ENCODE results near the gene MATCAP1. TPM values are rescaled to one million over a fixed set of nuclear protein-coding genes. Genes with fewer than 3 reads are reported as not detected.

MATCAP1 gene
- total RNA-seq, 2 donors from 2014 or later, result 13.7 to 28.4 TPM

DNA sequence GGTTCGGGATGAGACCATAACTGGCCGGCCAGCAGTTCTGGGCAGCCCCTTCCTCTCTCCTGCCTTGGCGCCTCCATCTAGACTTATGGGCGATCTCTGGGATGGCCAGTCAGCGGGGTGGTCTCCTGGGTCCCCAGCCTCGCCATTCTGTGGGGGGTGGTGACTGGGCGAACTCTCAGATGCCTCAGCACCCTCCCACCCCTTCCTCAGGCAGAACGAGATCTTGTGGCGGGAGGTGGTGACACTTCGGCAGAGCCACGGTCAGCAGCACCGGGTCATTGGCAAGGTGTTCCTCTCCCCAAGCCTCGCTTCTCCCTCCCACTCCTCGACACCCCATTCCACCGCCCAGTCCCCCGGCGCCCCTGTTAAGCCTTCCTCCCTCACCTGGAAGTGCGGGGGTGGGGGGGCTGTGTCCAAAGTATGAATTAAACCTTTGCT lies 17.6 kb downstream of the MATCAP1 start:
- no peak for ATAC-seq (ENCODE audit: insufficient number of reproducible peaks, low FRiP score, low read depth)
- Histone ChIP-seq H3K4me1 (ENCODE audit: control insufficient read depth in 1 of 2, low read depth in 2 of 2) (peaks cover 38 to 66% of the 10 kb centered on the region in 2 donors), H3K4me3 (no peak overlapping the region)

DNA sequence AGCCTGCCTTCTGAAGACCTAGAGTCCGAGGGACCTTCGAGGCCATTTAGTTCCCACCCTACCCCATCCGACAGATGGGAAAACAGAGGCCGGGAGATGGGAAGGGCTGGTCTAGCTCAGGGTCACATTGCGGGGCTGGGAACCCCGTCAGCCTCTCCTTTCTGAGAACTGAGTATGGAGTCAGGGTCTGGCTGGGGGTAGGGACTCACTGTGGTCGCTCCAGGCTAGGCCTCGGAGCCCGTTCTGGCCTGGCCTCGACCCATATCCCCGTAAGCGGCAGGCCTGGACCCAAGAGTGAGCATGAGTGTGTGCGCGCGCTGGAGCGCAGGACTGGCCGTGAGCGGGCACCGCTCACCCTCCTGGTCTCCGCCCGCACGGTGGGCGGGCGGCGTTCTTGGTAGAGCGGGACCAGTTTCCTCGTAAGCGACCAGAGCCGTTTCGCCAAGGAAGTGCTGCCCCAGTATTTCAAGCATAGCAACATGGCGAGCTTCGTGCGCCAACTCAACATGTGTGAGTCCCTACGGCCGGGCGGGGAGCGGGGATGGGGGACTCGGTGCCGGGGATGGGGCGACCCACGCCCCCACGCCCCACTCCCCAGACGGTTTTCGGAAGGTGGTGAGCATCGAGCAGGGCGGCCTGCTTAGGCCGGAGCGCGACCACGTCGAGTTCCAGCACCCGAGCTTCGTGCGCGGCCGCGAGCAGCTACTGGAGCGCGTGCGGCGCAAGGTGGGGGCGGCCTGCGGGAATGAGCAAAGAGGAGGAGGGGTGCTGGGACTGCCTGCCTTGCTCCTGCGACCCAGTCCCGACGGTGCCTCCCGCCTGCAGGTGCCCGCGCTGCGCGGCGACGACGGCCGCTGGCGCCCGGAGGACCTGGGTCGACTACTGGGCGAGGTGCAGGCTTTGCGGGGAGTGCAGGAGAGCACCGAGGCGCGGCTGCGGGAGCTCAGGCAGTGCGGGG lies 18.4 kb downstream of the MATCAP1 start:
- ATAC-seq (ENCODE audit: insufficient number of reproducible peaks, low FRiP score, low read depth), result no peak
- Histone ChIP-seq H3K27me3 (replicated peaks; ENCODE audit: insufficient read depth) (no peaks in the 10 kb centered on the region), H3K27ac (peak overlapping the region in 1 of 2 donors; percentile 77), H3K36me3 (no peaks in the 10 kb centered on the region), H3K9me3 (no peaks in the 10 kb centered on the region), H3K4me3 (peak overlapping the region; percentile 75), H3K4me1 (ENCODE audit: control insufficient read depth in 1 of 2, low read depth in 2 of 2) (peaks cover 39 to 64% of the 10 kb centered on the region in 2 donors)
- DNase-seq (ENCODE audit: low spot score), result no peak
- TF ChIP-seq, protein P1, sequence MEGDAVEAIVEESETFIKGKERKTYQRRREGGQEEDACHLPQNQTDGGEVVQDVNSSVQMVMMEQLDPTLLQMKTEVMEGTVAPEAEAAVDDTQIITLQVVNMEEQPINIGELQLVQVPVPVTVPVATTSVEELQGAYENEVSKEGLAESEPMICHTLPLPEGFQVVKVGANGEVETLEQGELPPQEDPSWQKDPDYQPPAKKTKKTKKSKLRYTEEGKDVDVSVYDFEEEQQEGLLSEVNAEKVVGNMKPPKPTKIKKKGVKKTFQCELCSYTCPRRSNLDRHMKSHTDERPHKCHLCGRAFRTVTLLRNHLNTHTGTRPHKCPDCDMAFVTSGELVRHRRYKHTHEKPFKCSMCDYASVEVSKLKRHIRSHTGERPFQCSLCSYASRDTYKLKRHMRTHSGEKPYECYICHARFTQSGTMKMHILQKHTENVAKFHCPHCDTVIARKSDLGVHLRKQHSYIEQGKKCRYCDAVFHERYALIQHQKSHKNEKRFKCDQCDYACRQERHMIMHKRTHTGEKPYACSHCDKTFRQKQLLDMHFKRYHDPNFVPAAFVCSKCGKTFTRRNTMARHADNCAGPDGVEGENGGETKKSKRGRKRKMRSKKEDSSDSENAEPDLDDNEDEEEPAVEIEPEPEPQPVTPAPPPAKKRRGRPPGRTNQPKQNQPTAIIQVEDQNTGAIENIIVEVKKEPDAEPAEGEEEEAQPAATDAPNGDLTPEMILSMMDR (IDR thresholded peaks at IDR 0.05), result no peak

More for the DNA sequence above, 17.6 kb downstream of the MATCAP1 start:
- H3K27ac ChIP-seq, result no peak overlapping the region
- no peaks in the 10 kb centered on the region for H3K9me3 ChIP-seq
- DNase-seq (ENCODE audit: low spot score), result no peak
- TF ChIP-seq, protein P1 (IDR thresholded peaks at IDR 0.05), result no peak
- no peaks in the 10 kb centered on the region for H3K36me3 ChIP-seq
- H3K27me3 ChIP-seq (replicated peaks; ENCODE audit: insufficient read depth), result no peaks in the 10 kb centered on the region

DNA sequence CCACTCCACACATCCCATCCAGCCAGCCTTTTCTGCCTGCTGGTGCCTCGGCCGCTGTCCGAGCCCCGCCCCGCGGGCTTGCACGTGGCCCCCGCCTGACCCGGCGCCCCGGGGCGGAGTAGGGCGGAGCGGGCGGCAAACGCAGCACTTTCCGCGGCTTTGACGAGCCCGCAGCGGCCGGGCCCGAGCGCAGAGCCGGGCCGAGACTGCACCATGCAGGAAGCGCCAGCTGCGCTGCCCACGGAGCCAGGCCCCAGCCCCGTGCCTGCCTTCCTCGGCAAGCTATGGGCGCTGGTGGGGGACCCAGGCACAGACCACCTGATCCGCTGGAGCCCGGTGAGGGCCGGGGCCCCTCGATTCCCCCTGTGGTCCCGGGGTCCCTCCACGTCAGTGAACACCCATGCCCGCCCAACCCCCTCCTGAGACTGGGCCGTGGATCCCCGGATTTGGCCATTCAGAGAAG lies 19.1 kb downstream of the MATCAP1 start, which contains the start of gene HSF4:
Gene HSF4, plus strand, starts transcription at position 147 of the 463 bp plus-strand sequence. Its CDS starts 67 bp downstream, at position 214.
- Histone ChIP-seq H3K9me3 (no peaks in the 10 kb centered on the region), H3K4me3 (peak within 1 kb of the TSS; percentile 75), H3K27ac (peak within 1 kb of the TSS; percentile 77), H3K27me3 (replicated peaks; ENCODE audit: insufficient read depth) (no peaks in the 10 kb centered on the region), H3K4me1 (ENCODE audit: control insufficient read depth in 1 of 2, low read depth in 2 of 2) (peaks cover 34 to 57% of the 10 kb centered on the region in 2 donors), H3K36me3 (no peaks in the 10 kb centered on the region)
- TF ChIP-seq, protein P1 (IDR thresholded peaks at IDR 0.05), result no peak
- ATAC-seq (ENCODE audit: insufficient number of reproducible peaks, low FRiP score, low read depth), result no peak
- DNase-seq (ENCODE audit: low spot score), result no peak

DNA sequence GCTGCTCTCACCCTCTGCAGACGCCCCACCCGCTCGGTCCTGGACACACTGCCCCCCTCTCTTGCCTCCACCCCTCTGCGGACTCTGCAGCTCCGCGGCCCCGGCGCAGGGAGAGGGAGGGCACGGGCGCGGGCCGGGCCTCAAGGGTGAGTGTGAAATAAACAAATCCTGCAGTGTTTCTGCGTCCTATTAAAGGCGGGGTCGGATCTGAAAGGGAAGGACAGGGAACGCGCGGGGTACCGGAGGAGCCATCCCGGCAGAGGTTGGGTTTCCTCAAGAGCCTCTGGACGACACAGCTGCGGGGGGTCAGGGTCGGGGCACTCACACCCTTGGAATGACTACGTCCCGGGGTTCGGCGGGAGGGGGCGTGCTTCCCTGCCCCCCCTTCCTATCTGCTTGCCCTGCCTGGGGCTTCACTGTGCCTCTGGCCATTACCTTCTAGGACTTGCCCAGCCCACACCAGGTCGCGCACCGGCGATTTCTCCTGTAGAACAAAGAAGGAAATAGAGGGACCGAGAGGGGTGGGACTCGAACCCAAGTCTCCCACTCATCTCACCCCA lies 19.7 kb downstream of the MATCAP1 start:
- peak overlapping the region; percentile 75 for H3K4me3 ChIP-seq
- H3K27ac ChIP-seq, result peak overlapping the region; percentile 77
- DNase-seq (ENCODE audit: low spot score) (no peak), ATAC-seq (ENCODE audit: insufficient number of reproducible peaks, low FRiP score, low read depth) (no peak)
- H3K9me3 ChIP-seq, result no peaks in the 10 kb centered on the region
- TF ChIP-seq, protein P1 (IDR thresholded peaks at IDR 0.05), result no peak
- no peaks in the 10 kb centered on the region for H3K36me3 ChIP-seq
- H3K27me3 ChIP-seq (replicated peaks; ENCODE audit: insufficient read depth), result no peaks in the 10 kb centered on the region
- peaks cover 28 to 55% of the 10 kb centered on the region in 2 donors for H3K4me1 ChIP-seq (ENCODE audit: control insufficient read depth in 1 of 2, low read depth in 2 of 2)
